ENCODE results near the gene GPR33. TPM values are rescaled to one million over a fixed set of nuclear protein-coding genes. Genes with fewer than 3 reads are reported as not detected.
A peak's percentile ranks its signal among the peaks of the same experiment; 100 is the strongest.

The GPR33 gene
- total RNA-seq (2013; cell fraction: nucleolus; rRNA removed), result not detected in 2 replicates
- total RNA-seq (2014; rRNA removed) (not detected in 2 replicates), total RNA-seq (2014; rRNA removed; fragmentation: Illumina TruSeq; extraction: Trizol) (not detected in 2 replicates), total RNA-seq (2021) (not detected in 2 replicates), polyA plus RNA-seq (2011; rRNA removed) (not detected in 2 replicates), polyA plus RNA-seq (2014; fragmentation: Illumina TruSeq; extraction: Trizol) (not detected in 2 replicates), polyA plus RNA-seq (2014; fragmentation: Nextera tagmentation; extraction: Ambion mirVana) (not detected), polyA plus RNA-seq (2014; rRNA removed) (not detected in 2 replicates), polyA plus RNA-seq (2016; fragmentation: Nextera tagmentation; extraction: Ambion mirVana) (not detected), polyA minus RNA-seq (2011; rRNA and poly(A)+ RNA removed) (not detected in 2 replicates), Bru-seq, nascent RNA (not detected), BruChase-seq, experiment 1, labeled RNA remaining after a 6-hour chase (not detected), BruChase-seq, experiment 2, labeled RNA remaining after a 2-hour chase (percentile 12 among the genes with signal in this experiment)
- not detected for polyA plus RNA-seq (2011; ENCODE audit: low read depth)
- polyA plus RNA-seq (2011; cell fraction: cytosol; rRNA removed), result not detected in 2 replicates
- polyA plus RNA-seq (2011; cell fraction: nucleus; rRNA removed), result not detected in 2 replicates
- polyA plus RNA-seq (2012), result not detected in 2 replicates
- polyA minus RNA-seq (2011; cell fraction: cytosol; rRNA and poly(A)+ RNA removed), result not detected in 2 replicates
- polyA minus RNA-seq (2011; cell fraction: nucleus; rRNA and poly(A)+ RNA removed), result not detected in 2 replicates
- long read RNA-seq, experiment 1, result 0 reads
- long read RNA-seq, experiment 2, result 0 reads

GRCh38 chr14:31487886-31488285 lies at the start of gene GPR33:
GPR33 (minus strand) TSS chr14:31488039; CDS start chr14:31483965, 4,074 bp downstream.
- Histone ChIP-seq H3K4me2 (ENCODE audit: control insufficient read depth, insufficient read depth) (no peak within 1 kb of the TSS), H3K4me3 (no peak within 1 kb of the TSS), H4K20me1 (ENCODE audit: control insufficient read depth, insufficient read depth) (no peaks in the 10 kb centered on the region), H3K27ac (ENCODE audit: control insufficient read depth, insufficient read depth) (no peak within 1 kb of the TSS), H3K27me3 (replicated peaks in 1 of 2; ENCODE audit: control insufficient read depth in 2 of 2, insufficient read depth in 2 of 2, low read length in 1 of 2) (no peaks in the 10 kb centered on the region), H3K36me3 (ENCODE audit: control insufficient read depth in 2 of 2, insufficient read depth in 2 of 2, low read length in 1 of 2) (no peaks in the 10 kb centered on the region), H3K4me1 (ENCODE audit: control insufficient read depth, insufficient read depth, low read length) (peaks cover 13% of the 10 kb centered on the region), H3K9ac (ENCODE audit: control insufficient read depth, insufficient read depth, low read length) (no peak within 1 kb of the TSS), H3K79me2 (ENCODE audit: control insufficient read depth, insufficient read depth, low read length) (no peaks in the 10 kb centered on the region), H2AFZ (ENCODE audit: control insufficient read depth, low read depth, low read length) (no peak within 1 kb of the TSS), H3K9me3 (replicated peaks; ENCODE audit: control insufficient read depth, insufficient read depth, low read length) (no peaks in the 10 kb centered on the region)
- peak; percentile 13 for FAIRE-seq
- ChIA-PET POLR2A (no interaction called here), SMC1A (ENCODE audit: uncharacterized antibody, unreplicated experiment) (interaction anchor here (0.9 kb wide), 1 partner anchor 196 kb away, joined by 3 read pairs; no protein-coding TSS in a partner anchor), CTCF (interaction anchor here (0.6 kb wide), 1 partner anchor 617 kb away, joined by 3 read pairs; no protein-coding TSS in a partner anchor), RAD21 (ENCODE audit: unreplicated experiment) (no interaction called here)
- intact Hi-C loops (cut with micrococcal nuclease; ENCODE audit: unreplicated experiment) (no loop called here), in situ Hi-C loops (cut with MboI) (no loop called here)
- no peak for DNase-seq (ENCODE audit: low read depth, low spot score)
- BruUV-seq (replicated peaks), result no TSS peak
- TF ChIP-seq BCLAF1 (IDR thresholded peaks at IDR 0.05), result no peak
- TF ChIP-seq ZZZ3 (IDR thresholded peaks at IDR 0.05; ENCODE audit: control insufficient read depth, insufficient read length, low read depth), result no peak
- TF ChIP-seq ZNF592 (IDR thresholded peaks at IDR 0.05), result no peak
- 0% methylated on average over 1 of the region's 1 CpG for WGBS (ENCODE audit: insufficient coverage, insufficient replicate concordance, low lambda C conversion rate, missing lambda C conversion rate)
- no peak for ATAC-seq

Measured in GM12878 (cell line).